HuH-7 (cell line): ENCODE data around the gene CPSF6.
"Not testable (repeated sequence)": the region's sequence is repeated elsewhere in the genome, so short reads cannot be mapped to it uniquely, and the experiment has no call there.

Experiments used
- DNase-seq: peaks from one replicate; pipeline ENCODE4 v3.0.0; 2011; ENCODE audit warnings: low spot score

Gene CPSF6

DNA sequence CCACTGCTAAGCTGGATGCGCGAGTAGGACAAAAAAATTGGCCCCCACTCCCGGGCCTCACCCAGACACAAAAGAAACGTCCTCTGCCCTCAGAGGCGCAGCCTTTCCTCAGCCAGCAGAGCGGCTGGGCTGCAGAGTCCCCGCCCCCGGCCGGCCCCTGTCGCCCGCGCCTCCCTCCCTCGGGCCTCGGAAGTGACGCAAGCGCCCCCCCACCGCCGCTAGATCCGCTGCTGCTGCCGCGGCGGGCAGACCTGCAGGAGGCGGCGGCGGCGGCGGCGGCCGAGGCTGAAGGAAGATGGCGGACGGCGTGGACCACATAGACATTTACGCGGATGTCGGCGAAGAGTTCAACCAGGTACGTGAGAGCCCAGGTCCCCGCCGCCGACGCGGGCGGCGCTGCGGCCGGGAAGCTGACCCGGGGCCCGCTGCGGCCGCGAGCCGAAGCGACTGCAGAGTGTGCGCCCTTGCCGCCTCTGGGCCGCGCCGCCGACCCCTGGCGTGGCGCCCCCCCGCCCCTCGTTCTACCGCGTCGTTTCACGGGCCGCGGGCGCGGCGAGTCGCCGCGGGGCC, at the start of gene CPSF6:
TSS of gene CPSF6 (plus strand) at position 218 of the 570 bp plus-strand sequence. CDS start at position 296, 78 bp downstream.
- peak; percentile 89 for DNase-seq

DNA sequence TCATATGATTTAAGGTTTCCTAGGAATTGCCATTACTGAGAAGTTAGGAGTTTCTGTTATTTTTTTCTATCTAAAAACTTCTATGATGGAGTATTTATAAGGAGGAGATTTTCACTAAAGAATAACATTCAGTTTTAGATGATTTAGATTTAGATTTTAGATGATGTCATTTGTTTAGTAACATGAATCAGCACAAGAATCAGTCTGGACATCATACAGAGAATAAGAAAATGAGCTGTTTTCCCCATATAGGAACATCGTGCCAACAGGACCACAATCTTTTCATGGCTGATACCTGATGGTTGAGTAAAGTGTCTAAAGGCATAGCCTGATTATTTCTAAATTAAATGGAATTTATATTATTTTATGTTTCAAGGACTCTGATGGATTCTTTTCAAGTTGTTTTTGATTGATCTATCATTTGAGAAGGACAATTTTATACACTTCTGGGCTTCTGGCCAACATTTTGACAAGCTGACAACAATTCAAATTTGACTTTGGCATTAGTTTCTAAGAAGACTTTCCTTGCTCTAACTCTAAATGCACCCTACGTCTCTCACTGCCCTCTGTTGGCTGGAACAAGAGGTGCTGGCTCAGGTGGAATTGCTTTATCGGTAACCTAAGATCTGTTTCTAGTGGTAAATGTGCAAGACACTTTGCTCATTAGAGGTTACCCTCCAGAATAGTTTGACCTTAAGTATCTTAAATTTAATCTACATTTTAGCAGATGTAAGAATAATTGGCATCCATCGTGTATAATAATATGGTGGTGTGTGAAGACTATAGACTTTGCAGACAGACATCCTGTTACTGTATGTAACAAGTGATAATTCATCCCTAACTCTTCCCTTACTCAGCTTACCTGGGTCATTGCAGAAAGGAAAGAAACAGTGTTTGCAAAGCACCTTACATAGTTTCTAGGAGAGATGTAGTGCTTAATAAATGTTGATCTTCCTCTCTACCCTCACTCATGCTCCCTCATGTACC, 42.8 kb upstream of the CPSF6 start:
- DNase-seq: no peak

DNA sequence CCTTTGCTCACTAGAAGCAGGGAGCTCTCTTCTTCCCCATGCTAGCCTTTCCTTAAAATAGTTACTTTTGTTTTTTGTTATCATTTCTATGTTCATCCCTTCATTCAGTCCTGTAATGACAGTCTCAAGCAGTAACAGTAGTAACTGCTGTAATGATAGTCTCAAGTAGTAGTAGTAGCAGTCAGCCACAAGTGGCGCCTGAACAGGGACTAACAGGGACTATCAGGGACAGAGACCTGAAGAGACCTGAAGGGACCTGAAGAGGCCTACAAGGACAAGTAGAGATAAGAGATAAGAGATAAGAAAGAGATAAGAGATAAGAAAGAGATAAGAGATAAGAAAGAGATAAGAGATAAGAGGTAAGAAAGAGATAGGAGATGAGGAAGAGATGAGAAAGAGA, 39.4 kb upstream of the CPSF6 start:
- DNase-seq: not testable (repeated sequence)

GRCh38 chr12:69204191-69204590, 35.2 kb upstream of the CPSF6 start:
- DNase-seq: no peak

DNA sequence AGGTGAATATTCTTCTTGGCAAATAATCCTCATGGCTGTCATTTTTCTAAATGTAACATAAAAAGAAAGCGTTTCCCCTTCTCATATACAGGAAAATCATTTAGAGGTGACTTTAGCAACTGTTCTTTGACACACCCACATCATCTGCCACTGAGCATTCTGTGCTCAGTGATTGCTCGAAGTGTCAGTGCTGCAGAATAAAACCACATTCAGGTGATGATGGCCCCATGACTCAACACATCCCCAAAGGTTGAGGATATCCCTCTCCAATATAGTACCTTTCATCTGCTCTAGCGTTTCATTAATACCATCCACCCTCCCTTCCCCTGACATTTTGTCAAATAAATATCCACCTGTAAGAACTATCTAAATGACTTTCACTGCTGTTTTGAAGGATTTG, 28.7 kb upstream of the CPSF6 start:
- no peak for DNase-seq

- no peak for DNase-seq
These were observed 28.2 kb upstream of the CPSF6 start for GRCh38 chr12:69211160-69211559.

GRCh38 chr12:69214169-69214568, 25.2 kb upstream of the CPSF6 start:
- DNase-seq: no peak

DNA sequence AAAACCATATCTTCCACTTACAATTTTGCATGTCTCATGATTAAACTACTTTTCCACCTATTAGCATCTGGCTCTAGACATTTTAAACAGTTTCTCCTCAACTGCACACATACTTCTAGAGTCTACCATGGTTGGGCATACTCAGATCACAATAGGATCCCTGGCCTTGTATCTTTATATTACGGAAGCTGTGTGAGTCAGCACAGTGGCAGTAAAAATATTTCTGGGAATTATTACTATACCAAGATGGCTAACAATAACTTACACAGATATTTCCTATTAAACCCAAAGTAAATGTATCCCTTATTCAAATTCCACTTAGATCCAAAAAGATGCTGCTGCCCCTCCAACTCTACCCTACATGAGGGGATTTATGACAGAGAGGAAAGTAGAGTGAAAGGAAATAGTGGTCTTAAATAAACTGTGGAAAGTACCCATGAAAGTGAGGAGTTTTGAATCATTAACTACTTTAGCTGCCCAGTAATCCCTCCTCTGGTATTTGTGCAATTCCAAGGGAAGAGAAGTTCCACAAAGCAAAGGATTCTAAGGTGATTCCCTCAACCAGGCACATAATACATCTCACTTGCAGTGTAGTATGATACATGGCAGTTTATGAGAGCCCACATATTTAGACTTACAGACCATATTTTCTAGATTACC, 14.0 kb upstream of the CPSF6 start:
- DNase-seq: no peak

DNA sequence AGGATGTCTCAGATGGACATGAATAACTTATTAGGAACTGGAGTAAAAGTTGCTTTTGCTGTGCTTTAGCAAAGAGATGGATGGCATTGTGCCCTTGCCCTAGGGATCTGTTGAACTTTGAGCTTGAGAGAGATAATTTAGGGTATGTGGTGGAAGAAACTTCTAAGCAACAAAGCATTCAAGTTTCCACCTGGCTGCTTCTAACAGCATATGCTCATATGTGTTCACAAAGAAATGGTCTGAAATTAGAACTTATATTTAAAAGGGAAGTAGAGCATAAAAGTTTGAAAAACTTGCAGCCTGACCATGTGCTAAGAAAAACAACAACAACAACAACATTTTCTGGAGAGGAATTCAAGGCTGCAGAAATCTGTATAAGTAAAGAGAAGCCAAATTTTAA, 7.9 kb upstream of the CPSF6 start:
- no peak for DNase-seq

DNA sequence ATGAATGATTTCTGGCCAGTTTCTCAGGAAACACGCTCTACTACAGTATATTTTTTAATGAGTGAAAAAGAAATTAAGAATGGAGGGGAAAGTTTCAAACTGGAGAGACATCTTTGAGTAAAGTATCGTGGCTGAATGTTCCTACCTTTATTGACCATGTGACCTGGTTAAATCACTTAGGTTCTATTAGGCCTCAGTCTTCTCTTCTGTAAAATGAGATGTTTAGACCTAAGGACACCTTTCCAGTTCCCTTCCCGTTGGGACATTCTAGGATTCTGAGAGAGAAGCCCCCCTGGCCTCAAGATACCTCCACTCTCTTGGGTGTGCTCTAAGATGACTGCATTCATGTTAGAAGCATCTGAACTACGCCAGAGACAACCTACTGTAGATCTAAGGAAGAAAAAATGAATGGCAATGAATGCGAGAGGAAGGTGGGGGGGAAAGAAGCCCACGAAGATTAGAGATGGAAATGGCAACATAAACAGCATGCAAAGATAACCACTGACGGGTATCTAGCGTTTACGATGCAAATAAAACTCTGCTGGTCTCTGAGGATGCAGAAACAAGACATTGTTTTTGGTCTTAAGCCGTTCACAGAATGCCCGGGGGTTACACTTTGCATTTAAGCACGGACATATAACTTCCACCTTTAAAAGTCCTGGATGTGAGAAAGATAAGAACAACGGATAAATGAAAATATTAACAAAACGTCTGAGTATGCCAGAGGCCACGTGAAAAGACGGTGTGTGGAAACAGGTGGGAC, 599 bp upstream of the CPSF6 start:
- no peak for DNase-seq

GRCh38 chr12:69239922-69240630, 707 bp downstream of the CPSF6 start:
- peak; percentile 20 for DNase-seq

- DNase-seq: peak; percentile 23
These were observed 1.2 kb downstream of the CPSF6 start for GRCh38 chr12:69240631-69240995.

DNA sequence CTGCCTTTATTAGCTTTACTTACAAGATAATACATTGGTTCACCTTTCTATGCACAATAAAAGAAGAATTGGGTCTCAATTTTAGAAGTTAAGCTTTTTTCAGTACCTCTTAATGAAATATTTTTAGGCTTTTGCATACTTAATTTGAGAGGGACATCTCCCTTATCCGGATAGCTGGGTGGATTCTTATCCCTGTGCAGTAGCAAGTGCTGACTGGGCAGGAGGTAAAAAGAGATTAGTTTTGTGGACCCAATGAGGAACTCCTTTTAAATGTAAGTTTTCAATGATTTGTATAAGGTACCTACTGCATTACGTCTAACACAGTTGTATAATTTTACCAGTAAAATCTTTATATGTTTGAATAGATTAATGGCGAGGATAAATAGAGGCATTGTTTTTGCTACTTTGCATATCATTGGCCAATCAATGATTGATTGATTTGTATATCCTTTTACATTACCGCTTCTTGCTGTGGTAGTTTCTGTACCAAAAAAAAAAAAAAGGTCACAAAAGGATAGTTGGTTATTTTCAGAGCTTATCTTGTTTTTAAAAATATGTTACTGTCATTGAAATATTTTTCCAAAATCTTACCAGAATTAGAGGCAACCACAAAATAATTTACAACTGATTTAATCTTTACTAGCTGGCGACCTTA, 2.2 kb downstream of the CPSF6 start:
- peak; percentile 24 for DNase-seq

- DNase-seq: no peak
These were observed 4.0 kb downstream of the CPSF6 start for GRCh38 chr12:69243099-69244084.

GRCh38 chr12:69247268-69248018, 8.1 kb downstream of the CPSF6 start:
- DNase-seq: no peak

GRCh38 chr12:69252033-69252432, 12.7 kb downstream of the CPSF6 start:
- no peak for DNase-seq

- DNase-seq: peak; percentile 19
These were observed 14.7 kb downstream of the CPSF6 start for GRCh38 chr12:69254046-69254445.

GRCh38 chr12:69254862-69255261, 15.5 kb downstream of the CPSF6 start:
- DNase-seq: no peak

- no peak for DNase-seq
These were observed 19.3 kb downstream of the CPSF6 start for GRCh38 chr12:69258655-69259054.
